Raji (cell line): ENCODE measurements around the gene PAFAH1B2.

Source experiments
- POLR2A ChIP-seq: IDR thresholded peaks from 2 replicates; pipeline ENCODE4 v1.6.1; 2011; ENCODE audit warnings: low read depth, low read length, control low read depth; ENCODE audit not compliant: insufficient read depth

Gene PAFAH1B2

GRCh38 chr11:117205211-117205818, 61.2 kb downstream of the PAFAH1B2 start:
- TF ChIP-seq POLR2A = no peak

- no peak for TF ChIP-seq POLR2A
These were observed 66.5 kb downstream of the PAFAH1B2 start for GRCh38 chr11:117210620-117211019.

- no peak for TF ChIP-seq POLR2A
These were observed 68.7 kb downstream of the PAFAH1B2 start for GRCh38 chr11:117212697-117213355.

GRCh38 chr11:117214404-117215110, 70.5 kb downstream of the PAFAH1B2 start:
- no peak for TF ChIP-seq POLR2A

GRCh38 chr11:117217141-117218084, 73.3 kb downstream of the PAFAH1B2 start:
- no peak for TF ChIP-seq POLR2A

- no peak for TF ChIP-seq POLR2A
These were observed 74.2 kb downstream of the PAFAH1B2 start for GRCh38 chr11:117218133-117218915.

GRCh38 chr11:117219001-117219400, 74.9 kb downstream of the PAFAH1B2 start:
- TF ChIP-seq POLR2A = no peak

GRCh38 chr11:117219455-117219854, 75.4 kb downstream of the PAFAH1B2 start:
- TF ChIP-seq POLR2A = no peak

GRCh38 chr11:117219995-117220394, 75.9 kb downstream of the PAFAH1B2 start:
- TF ChIP-seq POLR2A = no peak

GRCh38 chr11:117220568-117220967, 76.5 kb downstream of the PAFAH1B2 start:
- TF ChIP-seq POLR2A = no peak

- no peak for TF ChIP-seq POLR2A
These were observed 77.1 kb downstream of the PAFAH1B2 start for GRCh38 chr11:117220999-117221774.

- no peak for TF ChIP-seq POLR2A
These were observed 77.9 kb downstream of the PAFAH1B2 start for GRCh38 chr11:117221775-117222517.
